Activated CD4-positive, alpha-beta T cell treated with anti-CD3 and anti-CD28 coated beads for 1 hour (primary cell): ENCODE measurements around the gene PHF23.

Experiments used
- DNase-seq: peaks from one replicate; pipeline ENCODE4 v3.0.0-alpha.2; 2020

Gene PHF23

GRCh38 chr17:7237761-7238419, 1.4 kb downstream of the PHF23 start:
- peak; percentile 75 for DNase-seq

- no peak for DNase-seq
These were observed 1.9 kb downstream of the PHF23 start for GRCh38 chr17:7237266-7237760.

DNA sequence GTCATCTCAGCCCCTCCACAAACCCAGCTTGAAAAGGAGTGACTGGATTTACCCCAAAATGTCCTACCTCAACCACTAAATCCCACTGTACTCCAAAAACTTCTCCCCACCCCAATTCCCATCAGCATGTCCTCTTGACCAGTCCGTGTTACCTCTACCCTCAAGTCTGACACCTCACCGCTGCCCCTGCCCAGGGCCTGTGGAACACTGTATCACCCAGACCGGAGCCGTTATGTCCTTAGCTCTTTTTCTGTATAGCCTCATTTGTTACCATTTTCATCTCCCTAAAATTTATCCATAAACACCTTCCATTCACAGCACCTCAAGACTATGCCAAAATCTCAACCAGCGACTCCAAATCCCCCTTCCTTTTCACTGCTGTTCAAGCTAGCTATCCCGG, 2.4 kb downstream of the PHF23 start:
- no peak for DNase-seq

DNA sequence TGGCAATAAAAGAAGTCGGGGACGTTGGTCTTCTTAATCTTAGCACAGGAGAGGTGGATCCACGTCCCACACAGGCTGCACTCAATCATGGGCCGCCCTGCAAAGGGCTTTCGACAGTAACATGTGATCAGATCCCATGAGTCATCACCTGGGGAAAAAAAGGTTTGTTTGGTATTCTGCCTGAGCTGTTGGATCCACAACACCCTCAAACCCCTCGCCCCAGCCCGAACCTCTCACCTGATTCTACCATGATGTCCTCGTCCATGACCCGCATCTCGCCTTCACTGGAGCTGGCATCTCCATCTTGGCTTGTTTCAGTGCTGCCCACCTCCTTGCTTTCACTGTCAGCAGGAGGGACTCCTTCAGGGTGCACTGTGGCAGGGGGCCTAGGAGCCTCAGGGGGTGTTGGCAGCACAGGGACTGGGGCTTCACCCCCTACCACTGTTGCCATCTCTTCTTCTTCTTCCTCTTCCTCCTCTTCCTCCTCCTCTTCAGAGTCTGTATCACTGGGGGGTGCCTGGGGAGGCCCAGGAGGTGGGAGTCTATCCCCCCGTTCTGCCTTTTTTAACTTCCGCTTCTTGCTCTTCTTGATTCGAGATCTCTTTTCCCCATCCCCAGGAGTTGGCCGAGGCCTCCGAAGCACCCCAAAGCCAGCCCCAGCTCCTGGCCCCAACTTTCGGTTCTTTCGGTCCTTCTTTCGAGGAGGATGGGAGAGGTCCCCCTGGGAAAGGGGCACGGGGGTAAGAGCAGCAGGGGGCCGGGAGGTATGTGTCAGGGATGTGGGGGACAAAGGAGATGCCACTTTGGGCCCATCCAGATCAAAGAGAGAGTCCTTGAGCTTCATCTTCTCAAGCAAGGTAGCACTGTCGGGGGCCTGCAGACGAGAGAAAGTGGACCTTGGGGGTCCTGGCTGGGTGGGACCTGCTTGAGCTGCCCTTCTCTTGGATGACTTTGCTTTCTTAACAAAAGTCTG, 3.3 kb downstream of the PHF23 start:
- DNase-seq = no peak

DNA sequence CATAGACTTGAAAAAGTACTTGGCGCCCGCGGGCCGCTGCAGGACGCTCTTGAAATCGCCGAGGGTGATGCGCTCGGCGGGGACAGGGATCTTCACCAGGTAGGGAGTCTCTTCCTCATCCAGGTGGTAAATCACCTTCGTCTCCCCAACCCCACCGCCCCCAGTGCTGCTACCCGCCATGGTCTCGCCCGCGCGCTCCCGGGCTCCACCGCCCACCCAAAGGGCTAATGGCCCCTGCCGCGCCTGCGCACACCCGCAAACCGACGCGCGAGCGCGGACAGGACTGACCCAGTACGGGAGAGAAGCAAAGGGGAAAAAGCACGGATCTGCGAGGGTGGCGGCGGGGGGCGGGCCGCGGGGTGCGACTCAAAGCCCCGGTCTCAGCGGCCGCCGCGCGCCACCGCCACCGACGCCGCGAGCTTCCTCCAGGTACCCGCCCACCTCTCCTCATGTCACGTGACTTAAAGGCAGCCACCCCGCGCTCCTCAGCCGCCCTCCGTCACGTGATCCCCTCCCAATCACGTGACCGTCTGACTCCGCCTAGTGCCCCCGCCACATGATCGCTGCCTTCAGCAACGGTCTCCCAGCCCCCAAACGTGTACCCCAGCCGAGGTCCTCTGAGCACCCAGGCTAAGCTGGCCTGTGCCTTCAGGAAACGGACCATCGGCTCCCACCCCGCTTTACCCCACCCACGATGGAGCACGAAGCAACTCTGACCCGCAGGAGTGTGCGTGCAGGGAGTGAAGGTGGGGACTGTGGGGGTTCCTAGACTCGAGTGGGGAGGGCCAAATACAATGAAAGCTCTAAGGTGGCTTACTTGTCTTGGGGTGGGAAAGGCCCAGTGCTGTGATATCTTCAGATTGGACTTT, 4.9 kb downstream of the PHF23 start, which contains the start of gene DVL2:
Gene DVL2, minus strand, starts transcription at position 435 of the 869 bp plus-strand sequence. Its CDS starts 255 bp downstream, at position 180.
- peak; percentile 91 for DNase-seq

GRCh38 chr17:7233701-7234082, 5.6 kb downstream of the PHF23 start:
- DNase-seq = no peak

- no peak for DNase-seq
These were observed 7.1 kb downstream of the PHF23 start for GRCh38 chr17:7232114-7232513.

GRCh38 chr17:7229504-7229903, 9.8 kb downstream of the PHF23 start:
- no peak for DNase-seq

DNA sequence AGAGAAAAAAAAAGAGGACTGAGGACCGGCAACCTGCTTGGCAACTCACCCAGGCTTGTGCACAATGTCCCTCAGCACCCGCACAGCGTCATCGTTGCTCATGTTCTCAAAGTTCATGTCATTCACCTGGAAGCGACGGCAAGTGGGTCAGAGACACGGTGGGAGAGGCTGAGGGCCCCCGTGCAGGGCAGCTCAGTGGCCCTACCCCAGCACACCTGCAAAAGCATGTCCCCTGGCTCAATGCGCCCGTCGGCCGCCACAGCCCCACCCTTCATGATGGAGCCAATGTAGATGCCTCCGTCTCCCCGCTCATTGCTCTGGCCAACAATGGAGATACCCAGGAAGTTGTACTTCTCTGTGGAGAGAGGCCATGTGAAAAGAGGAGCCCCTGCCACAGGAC, 10.3 kb downstream of the PHF23 start:
- no peak for DNase-seq

GRCh38 chr17:7226721-7227710, 12.2 kb downstream of the PHF23 start:
- no peak for DNase-seq

GRCh38 chr17:7225711-7226331, 13.4 kb downstream of the PHF23 start:
- no peak for DNase-seq

- no peak for DNase-seq
These were observed 14.6 kb downstream of the PHF23 start for GRCh38 chr17:7224661-7225111.

GRCh38 chr17:7224110-7224509, 15.1 kb downstream of the PHF23 start:
- no peak for DNase-seq

DNA sequence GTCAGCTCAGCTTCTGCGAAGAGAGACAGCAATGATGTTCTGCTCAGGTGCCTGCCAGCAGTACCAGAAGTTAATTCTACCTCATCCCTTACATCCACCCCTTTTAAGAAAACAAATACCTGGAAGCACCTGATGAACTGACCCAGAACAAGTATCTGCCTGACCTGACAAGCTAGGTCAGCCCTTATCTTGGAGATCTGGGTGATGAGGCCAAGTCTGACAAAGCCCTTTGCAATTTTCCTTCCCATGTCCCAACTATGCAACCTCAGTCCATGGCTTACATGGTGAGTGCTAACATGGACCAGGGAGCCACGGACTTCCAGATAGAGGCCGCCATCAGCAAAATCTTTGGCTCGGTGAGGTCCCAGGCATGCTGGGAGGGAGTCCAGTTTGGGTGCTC, 15.9 kb downstream of the PHF23 start:
- no peak for DNase-seq

- no peak for DNase-seq
These were observed 16.3 kb downstream of the PHF23 start for GRCh38 chr17:7222972-7223292.

GRCh38 chr17:7222093-7222971, 16.9 kb downstream of the PHF23 start:
- DNase-seq = no peak

GRCh38 chr17:7221278-7222092, 17.8 kb downstream of the PHF23 start:
- DNase-seq = no peak

- peak; percentile 47 for DNase-seq
These were observed 18.5 kb downstream of the PHF23 start for GRCh38 chr17:7220593-7221277.
